HEK293T (cell line): Measurements from ENCODE around the gene LHFPL5.

ENCODE experiments used
- BHLHE40 ChIP-seq: fragments of 450-650 bp; IDR thresholded peaks from 2 replicates; pipeline ENCODE4 v1.6.1; 2016; ENCODE audit warnings: mild to moderate bottlenecking, moderate library complexity, borderline replicate concordance
- CTBP1 ChIP-seq: fragments of 450-650 bp; IDR thresholded peaks from 2 replicates; pipeline ENCODE4 v1.6.1; 2016; ENCODE audit warnings: borderline replicate concordance
- ELF4 ChIP-seq: fragments of 450-650 bp; IDR thresholded peaks from 2 replicates; pipeline ENCODE4 v1.6.1; 2017; ENCODE audit warnings: antibody characterized with exemption
- FOXK2 ChIP-seq: fragments of 450-650 bp; IDR thresholded peaks from 2 replicates; pipeline ENCODE4 v1.6.1; 2016; ENCODE audit warnings: mild to moderate bottlenecking
- FOXM1 ChIP-seq: fragments of 450-650 bp; IDR thresholded peaks from 2 replicates; pipeline ENCODE4 v1.6.1; 2017; ENCODE audit warnings: mild to moderate bottlenecking, borderline replicate concordance
- HDGF ChIP-seq: fragments of 450-650 bp; IDR thresholded peaks from 2 replicates; pipeline ENCODE4 v1.6.1; 2017; ENCODE audit warnings: antibody characterized with exemption, borderline replicate concordance
- L3MBTL2 ChIP-seq: fragments of 450-650 bp; conservative IDR thresholded peaks from 2 replicates; pipeline ENCODE4 v1.6.1; 2016; ENCODE audit warnings: mild to moderate bottlenecking
- SP1 ChIP-seq: fragments of 450-650 bp; IDR thresholded peaks from 2 replicates; pipeline ENCODE4 v1.6.1; 2017
- SUZ12 ChIP-seq: fragments of 450-650 bp; IDR thresholded peaks from 2 replicates; pipeline ENCODE4 v1.6.1; 2016; ENCODE audit warnings: mild to moderate bottlenecking
- TARDBP ChIP-seq: fragments of 450-650 bp; IDR thresholded peaks from 2 replicates; pipeline ENCODE4 v1.6.1; 2016
- ZNF384 ChIP-seq: fragments of 450-650 bp; IDR thresholded peaks from 2 replicates; pipeline ENCODE4 v1.6.1; 2016
- TF ChIP-seq, protein P1 (sequence below): fragments of 450-650 bp; IDR thresholded peaks from 2 replicates; pipeline ENCODE4 v1.6.1; 2016

DNA sequence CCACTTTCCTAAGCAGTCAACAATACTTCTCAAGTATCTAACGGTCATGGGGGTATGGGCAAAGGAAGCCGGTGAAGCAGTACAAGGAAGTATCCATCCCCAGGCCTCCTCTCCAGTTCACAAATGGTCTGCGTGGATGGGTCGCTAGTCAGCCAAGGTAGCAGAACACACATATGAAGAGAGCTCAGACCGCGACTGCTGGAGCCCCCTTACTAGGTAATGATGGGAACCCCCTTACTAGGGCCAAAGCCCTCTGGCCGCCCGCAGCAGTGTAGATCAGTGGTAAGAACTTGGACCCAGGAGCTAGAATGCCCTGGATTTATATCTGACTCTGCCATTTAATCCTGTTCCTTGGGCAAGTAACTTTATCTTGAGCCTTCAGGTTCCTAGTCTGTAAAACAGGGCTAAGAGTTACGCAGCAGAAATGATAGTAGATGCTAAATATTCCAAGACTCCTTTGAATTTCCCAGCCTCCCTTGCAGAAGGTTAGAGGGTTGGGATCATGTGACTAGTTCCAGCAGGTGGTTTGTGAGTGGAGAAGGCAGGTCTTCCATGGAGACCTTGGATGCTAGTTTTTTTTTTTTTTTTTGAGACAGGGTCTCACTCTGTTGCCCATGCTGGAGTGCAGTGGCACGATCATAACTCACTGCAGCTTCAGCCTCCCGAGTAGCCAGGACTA, 30.9 kb upstream of the LHFPL5 start:
- TF ChIP-seq FOXK2 = no peak
- no peak for TF ChIP-seq SUZ12
- no peak for TF ChIP-seq TARDBP
- no peak for TF ChIP-seq CTBP1
- TF ChIP-seq BHLHE40 = no peak
- no peak for TF ChIP-seq SP1
- TF ChIP-seq, protein P1, sequence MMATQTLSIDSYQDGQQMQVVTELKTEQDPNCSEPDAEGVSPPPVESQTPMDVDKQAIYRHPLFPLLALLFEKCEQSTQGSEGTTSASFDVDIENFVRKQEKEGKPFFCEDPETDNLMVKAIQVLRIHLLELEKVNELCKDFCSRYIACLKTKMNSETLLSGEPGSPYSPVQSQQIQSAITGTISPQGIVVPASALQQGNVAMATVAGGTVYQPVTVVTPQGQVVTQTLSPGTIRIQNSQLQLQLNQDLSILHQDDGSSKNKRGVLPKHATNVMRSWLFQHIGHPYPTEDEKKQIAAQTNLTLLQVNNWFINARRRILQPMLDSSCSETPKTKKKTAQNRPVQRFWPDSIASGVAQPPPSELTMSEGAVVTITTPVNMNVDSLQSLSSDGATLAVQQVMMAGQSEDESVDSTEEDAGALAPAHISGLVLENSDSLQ = no peak
- TF ChIP-seq FOXM1 = no peak
- no peak for TF ChIP-seq HDGF
- TF ChIP-seq ELF4 = no peak
- TF ChIP-seq L3MBTL2 = no peak
- TF ChIP-seq ZNF384 = no peak
